HepG2 (cell line): ENCODE measurements around the gene ABCG5. TPM values are rescaled to one million over a fixed set of nuclear protein-coding genes. Genes with fewer than 3 reads are reported as not detected.

ENCODE experiments used
- BCLAF1 ChIP-seq: fragments of 450-650 bp; IDR thresholded peaks from 2 replicates; pipeline ENCODE4 v1.6.1; 2017; ENCODE audit warnings: mild to moderate bottlenecking
- GATAD2A ChIP-seq: IDR thresholded peaks from 2 replicates; pipeline ENCODE4 v1.6.1; 2016
- KDM4B ChIP-seq: sonication (generic); formaldehyde crosslinking; IDR thresholded peaks from 2 replicates; pipeline ENCODE4 v1.4.0; 2020; ENCODE audit warnings: missing genetic modification reagents
- LRRFIP1 ChIP-seq: sonication (generic); formaldehyde crosslinking; conservative IDR thresholded peaks from 2 replicates; pipeline ENCODE4 v1.4.0; 2020; ENCODE audit warnings: missing genetic modification reagents
- NFATC3 ChIP-seq: sonication (generic); formaldehyde crosslinking; IDR thresholded peaks from 2 replicates; pipeline ENCODE4 v1.5.1; 2020; ENCODE audit warnings: mild to moderate bottlenecking, missing genetic modification reagents
- PAXIP1 ChIP-seq: sonication (generic); formaldehyde crosslinking; conservative IDR thresholded peaks from 2 replicates; pipeline ENCODE4 v1.4.0; 2020; ENCODE audit warnings: mild to moderate bottlenecking, missing genetic modification reagents, moderate library complexity
- PTBP1 ChIP-seq: fragments of 200-400 bp; formaldehyde crosslinking; IDR thresholded peaks from 2 replicates; pipeline ENCODE4 v1.6.1; 2018; ENCODE audit warnings: low read length, low read depth; ENCODE audit not compliant: poor library complexity, severe bottlenecking
- RXRA ChIP-seq: sonication (generic); formaldehyde crosslinking; IDR thresholded peaks from 2 replicates; pipeline ENCODE4 v1.5.1; 2020; ENCODE audit warnings: missing genetic modification reagents
- SETDB1 ChIP-seq: sonication (generic); formaldehyde crosslinking; IDR thresholded peaks from 2 replicates; pipeline ENCODE4 v1.5.1; 2020; ENCODE audit warnings: missing genetic modification reagents, mild to moderate bottlenecking, borderline replicate concordance
- STAT5B ChIP-seq: sonication (generic); formaldehyde crosslinking; IDR thresholded peaks from 2 replicates; pipeline ENCODE4 v1.4.0; 2020; ENCODE audit warnings: missing genetic modification reagents
- TFDP1 ChIP-seq: IDR thresholded peaks from 2 replicates; pipeline ENCODE4 v1.6.1; 2016; ENCODE audit warnings: missing compliant biosample characterization, missing genetic modification reagents, borderline replicate concordance
- YEATS2 ChIP-seq: sonication (generic); formaldehyde crosslinking; IDR thresholded peaks from 2 replicates; pipeline ENCODE4 v1.4.0; 2020; ENCODE audit warnings: missing genetic modification reagents, borderline replicate concordance
- ZIK1 ChIP-seq: sonication (generic); formaldehyde crosslinking; IDR thresholded peaks from 2 replicates; pipeline ENCODE4 v1.5.0; 2020; ENCODE audit warnings: mild to moderate bottlenecking, low read depth, missing genetic modification reagents, borderline replicate concordance
- ZNF282 ChIP-seq: fragments of 450-650 bp; IDR thresholded peaks from 2 replicates; pipeline ENCODE4 v1.6.1; 2018; ENCODE audit not compliant: partially characterized antibody
- ZNF687 ChIP-seq: sonication (generic); formaldehyde crosslinking; IDR thresholded peaks from 2 replicates; pipeline ENCODE4 v1.5.1; 2020; ENCODE audit warnings: mild to moderate bottlenecking, missing genetic modification reagents, moderate library complexity
- ZNF703 ChIP-seq: sonication (generic); formaldehyde crosslinking; IDR thresholded peaks from 2 replicates; pipeline ENCODE4 v1.5.1; 2020; ENCODE audit warnings: missing genetic modification reagents, mild to moderate bottlenecking, moderate library complexity, borderline replicate concordance
- polyA plus RNA-seq, 8 experiments: library from polyadenylated mRNA; depleted of rRNA in 3 of 8; stranded (reverse) in 7 of 8; unstranded in 1 of 8; fragments of >200 nt; fragmentation: Illumina TruSeq in 4 of 8; extraction: Trizol in 4 of 8; gene quantifications; 2 replicates each; pipeline versions ENCODE4 v1.2.1 to v1.2.3, GENCODE V29; 2011 to 2016; ENCODE audit warnings: low read depth in 4 of 8, missing spikeins in 1 of 8, mixed read lengths in 1 of 8; ENCODE audit not compliant: insufficient read depth in 1 of 8
- total RNA-seq, 5 experiments: library from RNA; depleted of rRNA; stranded (reverse); fragments of >200 nt; fragmentation: Illumina TruSeq; extraction: Trizol; gene quantifications; 2 replicates each; pipeline ENCODE4 v1.2.3, GENCODE V29; 2016; ENCODE audit warnings: low read depth in 1 of 5

The ABCG5 gene
- total and polyA plus RNA-seq, 2 of the 13 experiments (the other 11 are each of a cell fraction or from before 2014, with no cell fraction given): 15.1 to 39.0 TPM

DNA sequence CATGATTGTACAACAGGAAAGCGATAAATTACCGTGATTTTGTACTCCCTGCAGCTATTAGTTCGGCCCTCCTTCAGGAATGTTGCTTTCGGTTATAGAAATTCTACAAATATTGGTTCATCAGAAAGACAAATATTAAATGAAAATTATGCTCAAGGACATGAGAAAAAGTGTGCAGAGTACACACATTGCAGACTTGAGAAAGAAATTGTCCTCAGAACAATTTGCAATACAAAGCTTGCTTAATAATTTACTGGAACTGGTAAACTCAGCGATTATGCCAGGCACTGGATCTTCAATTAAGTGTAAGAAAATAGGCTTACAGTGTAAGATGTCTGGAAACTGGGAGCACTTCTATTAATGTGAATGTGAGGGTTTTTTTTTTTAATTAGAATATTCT is 46.0 kb upstream of the ABCG5 start (continued):
- TF ChIP-seq PAXIP1 (0 out of 2 replicates have a peak, but pooled peaks have one; percentile 18), NFATC3 (CRISPR knock-in tag) (no peak), TFDP1 (CRISPR knock-in tag) (no peak), ZNF703 (CRISPR knock-in tag) (no peak), RXRA (CRISPR knock-in tag) (no peak), YEATS2 (CRISPR knock-in tag) (no peak), STAT5B (CRISPR knock-in tag) (no peak), PTBP1 (no peak), ZNF687 (CRISPR knock-in tag) (no peak), GATAD2A (CRISPR knock-in tag) (peak; percentile 56; the same call in 1 of the 2 replicates), ZIK1 (no peak), KDM4B (CRISPR knock-in tag) (no peak), BCLAF1 (no peak), ZNF282 (no peak), SETDB1 (no peak), LRRFIP1 (no peak)
